Measurements from ENCODE around the gene KDM4B.

KDM4B gene

GRCh38 chr19:5073153-5073844 lies 104.4 kb downstream of the KDM4B start:
- Histone ChIP-seq H3K4me3 (no peak overlapping the region), H3K27ac (no peak overlapping the region)
- DNase-seq (ENCODE audit: low spot score): no peak
- TF ChIP-seq CTCF (IDR thresholded peaks at IDR 0.05): no peak

- no peak for TF ChIP-seq CTCF (IDR thresholded peaks at IDR 0.05)
- Histone ChIP-seq H3K4me3 (no peak overlapping the region), H3K27ac (no peak overlapping the region)
- no peak for DNase-seq (ENCODE audit: low spot score)
These were observed 105.5 kb downstream of the KDM4B start for GRCh38 chr19:5074407-5074806.

- no peak for DNase-seq (ENCODE audit: low spot score)
- Histone ChIP-seq H3K4me3 (no peak overlapping the region), H3K27ac (no peak overlapping the region)
- TF ChIP-seq CTCF (IDR thresholded peaks at IDR 0.05): no peak
These were observed 106.0 kb downstream of the KDM4B start for GRCh38 chr19:5074830-5075394.

GRCh38 chr19:5075597-5075996 lies 106.7 kb downstream of the KDM4B start:
- H3K27ac ChIP-seq: no peak overlapping the region
- H3K4me3 ChIP-seq: no peak overlapping the region
- TF ChIP-seq CTCF (IDR thresholded peaks at IDR 0.05): no peak
- DNase-seq (ENCODE audit: low spot score): no peak

GRCh38 chr19:5076440-5077208 lies 107.7 kb downstream of the KDM4B start:
- Histone ChIP-seq H3K27ac (no peak overlapping the region), H3K4me3 (no peak overlapping the region)
- DNase-seq (ENCODE audit: low spot score): no peak
- no peak for TF ChIP-seq CTCF (IDR thresholded peaks at IDR 0.05)

- Histone ChIP-seq H3K27ac (no peak overlapping the region), H3K4me3 (no peak overlapping the region)
- TF ChIP-seq CTCF (IDR thresholded peaks at IDR 0.05): no peak
- DNase-seq (ENCODE audit: low spot score): no peak
These were observed 108.2 kb downstream of the KDM4B start for GRCh38 chr19:5077209-5077515.

GRCh38 chr19:5078182-5078581 lies 109.3 kb downstream of the KDM4B start:
- no peak overlapping the region for H3K4me3 ChIP-seq
- DNase-seq (ENCODE audit: low spot score): no peak
- TF ChIP-seq CTCF (IDR thresholded peaks at IDR 0.05): no peak
- no peak overlapping the region for H3K27ac ChIP-seq
